ENCODE results near the gene PON1.

Gene PON1

GRCh38 chr7:95324431-95324830 lies at the start of gene PON1:
PON1 (minus strand) TSS chr7:95324532; CDS start chr7:95324475, 57 bp downstream.
- no peak for DNase-seq

DNA sequence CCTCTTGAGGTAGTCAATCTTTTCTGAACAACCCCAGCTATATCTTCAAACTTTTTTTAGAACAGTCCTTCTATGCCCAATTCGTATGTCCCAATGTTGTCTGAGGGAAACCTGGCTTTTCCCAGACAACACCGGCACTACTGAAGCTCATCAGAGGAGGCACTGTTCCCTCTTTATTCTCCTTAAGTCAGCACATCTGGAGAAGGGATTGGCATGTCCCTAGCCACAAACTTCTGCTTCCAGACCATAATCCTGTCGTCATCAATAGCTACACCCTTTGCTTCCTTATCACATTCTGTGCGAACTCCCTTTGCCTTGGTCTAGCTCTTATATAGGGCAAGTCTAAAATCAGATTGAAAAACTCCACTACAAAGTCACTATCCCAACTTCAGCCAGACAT lies 49.0 kb upstream of the PON1 start:
- no peak for DNase-seq

DNA sequence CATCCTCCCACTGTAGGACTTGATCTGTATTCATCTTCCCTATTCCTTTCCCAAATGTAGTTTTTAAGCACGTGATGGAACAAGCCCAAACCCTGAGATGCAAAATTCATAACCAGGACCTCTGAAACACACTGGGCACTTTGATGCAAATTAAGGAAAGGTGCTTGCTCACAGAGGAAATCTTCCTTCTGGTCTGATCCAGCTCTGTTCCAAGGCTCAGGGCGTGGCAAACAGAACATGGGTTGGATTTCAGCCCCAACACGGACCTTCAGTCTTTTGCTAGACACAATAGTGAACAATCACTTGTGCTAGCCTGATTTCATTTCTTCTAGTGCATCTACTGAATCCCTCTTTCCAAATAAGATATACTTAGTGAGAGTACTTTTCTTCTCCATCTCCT lies 43.9 kb upstream of the PON1 start:
- no peak for DNase-seq

DNA sequence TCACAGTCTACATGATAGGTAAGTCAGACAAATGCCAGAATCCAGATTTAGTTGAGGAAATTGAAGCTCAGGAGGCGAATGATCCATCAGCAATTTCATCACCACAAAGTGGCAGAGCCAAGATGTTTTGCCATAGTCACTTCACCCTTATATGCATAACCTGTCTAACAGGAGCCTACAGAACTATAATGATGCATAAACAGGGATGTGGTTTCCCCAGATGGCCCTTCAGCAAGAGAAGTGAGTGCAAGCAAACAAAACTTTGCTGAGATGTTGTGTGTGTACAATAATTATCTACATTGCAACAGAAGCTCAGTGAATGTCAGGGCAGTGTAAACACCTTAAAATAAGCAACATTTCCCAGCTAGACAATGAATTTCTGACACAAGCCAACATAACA lies 43.3 kb upstream of the PON1 start:
- DNase-seq, result no peak

DNA sequence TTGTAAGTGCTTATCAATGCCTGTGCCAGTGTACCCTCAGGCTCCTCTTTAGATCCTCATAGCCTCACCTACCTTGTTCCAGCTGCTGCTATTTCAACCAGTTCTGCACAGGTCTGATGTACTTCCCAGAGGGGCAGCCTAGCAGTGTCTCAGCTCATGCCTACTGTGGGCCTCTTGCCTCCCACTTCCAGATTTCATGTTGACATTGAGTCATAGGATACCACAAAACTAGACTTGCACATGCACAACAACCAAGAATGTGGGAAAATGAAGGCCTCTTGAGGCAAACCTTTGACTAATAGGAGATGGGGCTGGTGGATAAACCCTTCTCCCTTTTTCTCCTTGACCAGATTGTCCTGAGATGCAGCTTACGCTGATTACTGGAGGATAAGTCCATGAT lies 40.8 kb upstream of the PON1 start:
- no peak for DNase-seq

GRCh38 chr7:95357623-95358022 lies 33.3 kb upstream of the PON1 start:
- DNase-seq, result no peak

DNA sequence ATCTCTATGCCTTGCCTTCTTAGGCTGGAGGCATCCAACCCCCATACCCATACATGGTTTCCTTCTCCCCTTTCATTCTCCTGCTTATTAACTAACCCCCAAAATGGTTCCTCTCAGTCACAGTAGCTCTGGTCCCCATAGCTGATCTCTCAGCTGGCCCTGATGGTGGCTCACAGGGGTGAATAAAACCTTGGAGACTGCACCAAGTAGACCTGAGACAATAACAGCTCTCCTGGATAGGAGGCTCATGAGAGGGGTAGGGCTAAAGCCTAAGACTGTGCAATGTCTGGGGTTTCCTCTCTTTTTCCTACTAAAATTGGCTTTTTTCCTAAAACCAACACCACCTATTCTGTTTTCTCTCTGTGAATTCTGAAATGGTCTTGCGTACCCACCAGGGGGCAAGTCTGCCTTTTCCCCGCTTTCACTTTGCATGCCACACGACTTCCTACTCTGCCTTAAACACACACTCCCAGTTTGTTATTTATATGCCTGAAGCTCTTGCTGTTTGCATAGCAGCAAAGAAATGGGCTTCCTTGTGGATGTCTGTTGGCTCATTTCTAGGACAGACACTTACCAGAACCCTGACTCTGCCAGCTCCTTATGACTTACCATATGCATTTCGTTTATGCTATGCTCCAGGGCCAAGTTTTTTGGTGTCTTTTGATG lies 18.4 kb upstream of the PON1 start:
- no peak for DNase-seq

DNA sequence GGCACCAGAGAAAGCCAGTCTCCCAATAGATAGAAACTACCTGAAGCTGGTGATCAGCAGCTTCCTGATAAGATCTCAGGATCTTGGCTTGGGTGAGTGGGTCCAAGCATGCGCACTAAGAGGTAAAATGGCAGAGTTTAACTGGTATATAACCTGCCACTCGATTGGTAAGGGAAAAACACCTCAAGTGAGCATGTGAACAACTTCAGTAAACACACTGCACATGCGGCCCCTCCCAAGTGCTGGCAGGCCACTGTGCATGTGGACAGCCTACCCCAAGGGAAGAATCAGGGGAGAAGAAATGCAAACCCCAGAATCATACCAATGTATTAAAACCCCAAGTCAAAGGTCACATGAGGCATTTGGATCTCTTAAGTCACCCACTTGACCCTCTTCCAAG lies 17.7 kb upstream of the PON1 start:
- DNase-seq, result no peak

GRCh38 chr7:95340491-95340890 lies 16.2 kb upstream of the PON1 start:
- DNase-seq, result no peak

- no peak for DNase-seq
Observed at GRCh38 chr7:95338832-95339231, 14.5 kb upstream of the PON1 start.

GRCh38 chr7:95335093-95335492 lies 10.8 kb upstream of the PON1 start:
- DNase-seq, result no peak

- no peak for DNase-seq
Observed at GRCh38 chr7:95334447-95334846, 10.1 kb upstream of the PON1 start.

GRCh38 chr7:95330961-95331337 lies 6.6 kb upstream of the PON1 start:
- no peak for DNase-seq

GRCh38 chr7:95330204-95330960 lies 6.0 kb upstream of the PON1 start:
- no peak for DNase-seq

DNA sequence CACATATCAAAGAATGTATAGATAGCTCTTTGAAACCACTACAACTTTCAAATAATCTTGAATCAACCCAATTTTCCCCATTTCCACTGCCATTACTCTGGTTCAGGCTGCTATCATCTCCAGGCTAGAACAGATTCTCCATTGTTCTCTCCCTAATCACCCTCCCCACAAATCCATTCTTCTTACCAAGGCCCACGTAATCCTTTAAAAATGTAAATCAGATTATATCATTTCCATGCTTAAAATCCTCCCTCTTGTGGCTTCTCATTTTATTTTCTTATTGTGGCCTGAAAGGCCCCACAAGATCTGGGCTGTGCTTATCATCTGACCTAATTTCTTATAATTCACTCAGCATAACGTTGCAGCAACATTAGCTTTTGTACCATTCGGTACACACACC lies 3.0 kb upstream of the PON1 start:
- DNase-seq, result no peak

- DNase-seq, result no peak
Observed at GRCh38 chr7:95323410-95324129, 762 bp downstream of the PON1 start.

- DNase-seq, result no peak
Observed at GRCh38 chr7:95322854-95323253, 1.5 kb downstream of the PON1 start.

- no peak for DNase-seq
Observed at GRCh38 chr7:95322396-95322795, 1.9 kb downstream of the PON1 start.

- DNase-seq, result no peak
Observed at GRCh38 chr7:95321720-95322119, 2.6 kb downstream of the PON1 start.

- no peak for DNase-seq
Observed at GRCh38 chr7:95320651-95321050, 3.7 kb downstream of the PON1 start.

GRCh38 chr7:95319570-95319969 lies 4.8 kb downstream of the PON1 start:
- no peak for DNase-seq

DNA sequence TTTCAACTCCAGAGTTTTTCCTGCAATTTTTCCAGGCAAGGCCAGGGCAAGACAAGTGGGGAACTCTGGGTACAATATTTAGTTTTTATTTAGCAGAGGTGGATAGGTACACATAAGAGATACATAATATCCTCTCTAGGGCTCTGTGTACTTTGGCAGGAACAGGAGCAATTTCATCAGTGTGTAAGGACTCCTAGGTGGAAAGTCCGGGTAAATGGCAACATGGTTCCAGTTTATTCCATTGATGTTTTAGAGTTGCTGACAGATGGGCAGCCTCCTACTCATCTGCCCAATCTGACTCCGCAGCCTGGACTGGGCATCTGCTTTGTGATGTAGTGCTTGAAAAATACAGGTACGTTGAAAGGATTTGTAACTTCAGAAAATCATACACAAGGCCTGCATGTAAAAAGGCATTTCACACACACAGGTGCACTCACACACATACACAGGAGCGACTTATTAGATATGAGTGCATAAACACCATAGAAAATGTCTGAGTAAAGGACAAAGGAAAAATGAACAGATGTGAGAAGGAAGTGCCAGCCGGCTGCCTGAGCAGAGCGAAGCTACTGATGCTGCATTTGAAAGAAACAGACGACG lies 5.7 kb downstream of the PON1 start:
- DNase-seq, result no peak

DNA sequence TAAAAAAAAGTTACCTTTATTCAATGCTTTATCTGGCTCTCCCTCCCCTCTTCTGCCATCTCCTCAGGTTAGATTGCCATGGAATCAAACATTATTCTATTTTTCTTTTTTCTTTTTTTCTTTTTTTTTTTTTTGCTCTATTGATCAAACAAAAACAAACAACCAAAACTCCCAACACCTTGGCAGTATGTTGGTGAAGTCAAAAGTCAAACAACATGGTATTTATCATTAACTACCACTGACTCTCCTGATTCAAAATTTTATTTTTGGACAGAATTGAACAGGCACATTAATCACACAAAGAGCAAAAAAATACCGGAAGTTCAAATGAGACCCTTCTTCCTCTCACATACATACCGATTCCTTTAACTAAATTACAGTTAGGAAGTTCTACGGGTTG lies 6.4 kb downstream of the PON1 start:
- DNase-seq, result no peak

DNA sequence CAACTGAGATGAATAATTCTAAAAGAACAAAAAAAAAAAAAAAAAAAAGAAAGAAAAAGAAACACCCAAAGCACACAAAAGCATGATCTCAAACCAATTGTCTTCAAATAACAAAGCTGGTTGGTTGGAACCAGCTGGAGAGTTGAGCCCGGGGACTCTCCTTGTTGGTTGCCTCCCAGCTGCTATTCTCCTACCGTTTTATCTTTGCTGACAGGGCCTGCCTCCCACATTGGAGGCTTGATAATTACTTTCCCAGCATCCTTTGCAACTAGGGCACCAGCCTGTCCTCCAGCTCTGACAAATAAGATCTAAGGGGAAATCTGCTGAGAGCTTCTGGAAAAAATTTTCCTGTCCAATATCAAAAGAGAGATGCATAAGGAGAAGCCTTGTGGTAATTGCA lies 6.8 kb downstream of the PON1 start:
- DNase-seq, result no peak
